Measurements from ENCODE around the gene UBL4B. TPM values are rescaled to one million over a fixed set of nuclear protein-coding genes. Genes with fewer than 3 reads are reported as not detected.

Gene UBL4B
- total and polyA plus RNA-seq, 9 of the 15 experiments (the other 6 are each of a cell fraction or from before 2014, with no cell fraction given): not detected

DNA sequence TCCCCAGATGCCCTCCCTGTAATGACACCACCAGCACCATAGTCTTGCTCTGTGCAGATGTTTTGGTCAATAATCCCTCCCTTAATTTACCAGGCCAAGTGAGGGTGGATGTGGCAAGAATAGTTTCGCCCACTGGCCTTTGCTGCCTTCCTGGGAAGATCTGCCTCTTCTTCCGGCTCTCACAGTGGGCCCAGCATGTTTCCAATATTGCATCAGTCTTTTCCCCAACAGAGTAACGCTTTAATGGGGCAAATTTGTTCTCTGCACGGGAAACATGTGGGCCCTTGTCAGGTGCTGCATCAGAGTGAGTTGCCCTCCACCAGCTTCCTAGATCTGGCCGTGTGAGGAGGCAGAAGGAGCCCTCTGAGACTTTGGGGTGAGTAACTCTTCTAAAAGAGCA is 29.8 kb upstream of the UBL4B start:
- 16% methylated on average over 5 of the region's 5 CpGs for WGBS (ENCODE audit: insufficient coverage, low coverage, missing lambda C conversion rate)
- Histone ChIP-seq H3K27ac (ENCODE audit: extremely low read depth, low read depth, low read length) (no peak overlapping the region), H3K4me3 (no peak overlapping the region), H3K4me2 (ENCODE audit: insufficient read depth, low read length) (no peak overlapping the region), H3K9ac (ENCODE audit: insufficient read depth in 1 of 2, low read depth in 2 of 2, low read length in 2 of 2) (no peak overlapping the region), H3K27me3 (ENCODE audit: control insufficient read depth in 2 of 2, insufficient read depth in 2 of 2, low read length in 2 of 2) (peaks cover 30 to 64% of the 10 kb centered on the region in 2 experiments), H3K9me1 (ENCODE audit: control insufficient read depth, insufficient read depth, low read length) (no peaks in the 10 kb centered on the region), H3K9me3 (replicated peaks; ENCODE audit: control insufficient read depth, insufficient read depth, low read depth, low read length) (no peaks in the 10 kb centered on the region), H4K20me1 (replicated peaks; ENCODE audit: control insufficient read depth, insufficient read depth, low read length) (no peaks in the 10 kb centered on the region; the same call in 1 of the 2 replicates), H3K79me2 (ENCODE audit: control insufficient read depth, insufficient read depth, low read length) (no peaks in the 10 kb centered on the region), H3K36me3 (ENCODE audit: control insufficient read depth, insufficient read depth, low read length) (no peaks in the 10 kb centered on the region), H3K4me1 (replicated peaks in 1 of 2; ENCODE audit: control insufficient read depth in 2 of 2, insufficient read depth in 2 of 2, low read length in 2 of 2) (peaks cover 0 to 12% of the 10 kb centered on the region in 2 experiments; a peak in 1 of 5 replicates), H2AFZ (ENCODE audit: low read depth, low read length) (no peak overlapping the region)
- intact Hi-C loops (cut with micrococcal nuclease): no loop called here
- no TSS peak for BruUV-seq (replicated peaks)
- ChIA-PET CTCF (ENCODE audit: low intra/inter-chr PET ratio) (no interaction called here), POLR2A (interaction anchor here (0.6 to 2.0 kb wide), 5 partner anchors 8 to 73 kb away, joined by 3 to 12 read pairs (median 6); no protein-coding TSS in a partner anchor)
- no peak for TF ChIP-seq MECOM (CRISPR knock-in tag; IDR thresholded peaks at IDR 0.05)
- no peak for TF ChIP-seq CBX1 (IDR thresholded peaks at IDR 0.05; ENCODE audit: low read depth)
- TF ChIP-seq, protein P1, sequence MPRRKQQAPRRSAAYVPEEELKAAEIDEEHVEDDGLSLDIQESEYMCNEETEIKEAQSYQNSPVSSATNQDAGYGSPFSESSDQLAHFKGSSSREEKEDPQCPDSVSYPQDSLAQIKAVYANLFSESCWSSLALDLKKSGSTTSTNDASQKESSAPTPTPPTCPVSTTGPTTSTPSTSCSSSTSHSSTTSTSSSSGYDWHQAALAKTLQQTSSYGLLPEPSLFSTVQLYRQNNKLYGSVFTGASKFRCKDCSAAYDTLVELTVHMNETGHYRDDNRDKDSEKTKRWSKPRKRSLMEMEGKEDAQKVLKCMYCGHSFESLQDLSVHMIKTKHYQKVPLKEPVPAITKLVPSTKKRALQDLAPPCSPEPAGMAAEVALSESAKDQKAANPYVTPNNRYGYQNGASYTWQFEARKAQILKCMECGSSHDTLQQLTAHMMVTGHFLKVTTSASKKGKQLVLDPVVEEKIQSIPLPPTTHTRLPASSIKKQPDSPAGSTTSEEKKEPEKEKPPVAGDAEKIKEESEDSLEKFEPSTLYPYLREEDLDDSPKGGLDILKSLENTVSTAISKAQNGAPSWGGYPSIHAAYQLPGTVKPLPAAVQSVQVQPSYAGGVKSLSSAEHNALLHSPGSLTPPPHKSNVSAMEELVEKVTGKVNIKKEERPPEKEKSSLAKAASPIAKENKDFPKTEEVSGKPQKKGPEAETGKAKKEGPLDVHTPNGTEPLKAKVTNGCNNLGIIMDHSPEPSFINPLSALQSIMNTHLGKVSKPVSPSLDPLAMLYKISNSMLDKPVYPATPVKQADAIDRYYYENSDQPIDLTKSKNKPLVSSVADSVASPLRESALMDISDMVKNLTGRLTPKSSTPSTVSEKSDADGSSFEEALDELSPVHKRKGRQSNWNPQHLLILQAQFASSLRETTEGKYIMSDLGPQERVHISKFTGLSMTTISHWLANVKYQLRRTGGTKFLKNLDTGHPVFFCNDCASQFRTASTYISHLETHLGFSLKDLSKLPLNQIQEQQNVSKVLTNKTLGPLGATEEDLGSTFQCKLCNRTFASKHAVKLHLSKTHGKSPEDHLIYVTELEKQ (CRISPR knock-in tag; IDR thresholded peaks at IDR 0.05): no peak
- peak; percentile 67; the same call in 1 of the 2 replicates for TF ChIP-seq CEBPG (CRISPR knock-in tag; IDR thresholded peaks at IDR 0.05)
- peak in 1 of 2 experiments; percentile 86; a peak in 2 of 4 replicates for TF ChIP-seq CEBPG (tag; conservative IDR thresholded peaks at IDR 0.05 in 1 of 2, IDR thresholded peaks at IDR 0.05 in 1 of 2)
- no peak for TF ChIP-seq CAMTA2 (CRISPR knock-in tag; conservative IDR thresholded peaks at IDR 0.05)
- ATAC-seq (peak; percentile 33), DNase-seq (ENCODE audit: extremely low read depth in 1 of 4, low spot score in 3 of 4) (no peak), FAIRE-seq (no peak)
- in situ Hi-C loops (cut with MboI): no loop called here
